Measurements from ENCODE around the gene CYP2W1.
"Not testable (repeated sequence)": the region's sequence is repeated elsewhere in the genome, so short reads cannot be mapped to it uniquely, and the experiment has no call there.

The CYP2W1 gene

DNA sequence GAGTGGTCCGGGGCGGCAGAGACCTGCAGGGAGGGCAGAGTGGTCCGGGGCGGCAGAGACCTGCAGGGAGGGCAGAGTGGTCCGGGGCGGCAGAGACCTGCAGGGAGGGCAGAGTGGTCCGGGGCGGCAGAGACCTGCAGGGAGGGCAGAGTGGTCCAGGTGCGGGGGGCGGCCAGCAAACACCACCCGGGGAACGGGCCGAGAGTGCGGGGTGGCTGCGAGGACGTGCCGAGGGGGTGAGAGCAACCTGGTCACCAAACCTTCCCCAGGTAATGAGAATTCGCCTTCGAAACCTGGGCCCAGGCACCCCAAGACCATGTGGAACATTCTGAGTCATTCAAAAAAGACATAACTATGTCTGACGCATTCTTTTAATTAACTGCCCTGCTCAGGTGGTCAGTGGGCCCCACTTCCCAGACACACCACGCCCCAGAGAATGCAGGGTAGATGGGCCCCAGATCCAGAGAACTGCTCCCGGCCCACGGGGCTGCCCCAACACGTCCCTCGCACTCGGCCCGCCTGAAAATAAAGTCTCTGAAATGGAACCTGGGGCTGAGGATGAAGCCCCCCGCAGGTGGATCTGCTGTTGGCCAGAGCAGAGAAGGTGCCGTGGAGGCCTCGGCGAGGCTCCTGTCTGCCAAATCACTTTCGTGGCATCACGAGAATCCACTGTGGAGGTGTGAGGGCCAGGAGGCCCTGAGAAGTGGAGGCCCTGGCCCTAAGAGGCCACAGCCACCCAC lies 48.9 kb downstream of the CYP2W1 start:
- no peak for DNase-seq

- DNase-seq, result no peak
These were observed 49.7 kb downstream of the CYP2W1 start for GRCh38 chr7:1032536-1033181.

- DNase-seq, result no peak
These were observed 50.7 kb downstream of the CYP2W1 start for GRCh38 chr7:1033546-1034145.

GRCh38 chr7:1034769-1035168 lies 51.8 kb downstream of the CYP2W1 start:
- not testable (repeated sequence) for DNase-seq

GRCh38 chr7:1036164-1036928 lies 53.4 kb downstream of the CYP2W1 start:
- DNase-seq, result not testable (repeated sequence)

All from NCI-H1694 treated with DMSO at 0.1 percent for 48 hours (cell line).